GM12874 (cell line): ENCODE measurements around the gene TP53RK.

Source experiments
- TF ChIP-seq, protein P1 (sequence below): IDR thresholded peaks from 2 replicates; pipeline ENCODE4 v1.5.1; 2011; ENCODE audit warnings: low read depth, mild to moderate bottlenecking, control low read depth, low read length, moderate library complexity; ENCODE audit not compliant: insufficient read depth

The TP53RK gene

DNA sequence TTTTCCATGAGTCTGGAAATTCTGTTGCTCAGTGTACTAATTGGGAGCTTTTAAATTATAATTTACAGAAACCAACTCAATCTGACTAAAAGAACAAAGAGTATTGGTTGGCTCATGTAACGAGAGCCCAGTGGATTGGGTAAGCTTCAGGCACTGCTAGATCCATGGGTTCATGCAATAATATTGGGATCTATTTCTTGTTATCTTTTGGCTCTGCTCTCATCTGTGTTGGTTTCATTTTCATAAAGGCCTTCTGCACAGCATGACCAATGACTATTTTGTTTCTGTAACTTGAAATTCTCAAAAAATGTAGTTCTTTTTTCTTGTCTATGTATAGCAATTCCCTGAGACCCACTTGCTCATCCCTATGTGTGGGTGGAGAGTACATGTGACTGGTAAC lies 32.2 kb upstream of the TP53RK start:
- TF ChIP-seq, protein P1, sequence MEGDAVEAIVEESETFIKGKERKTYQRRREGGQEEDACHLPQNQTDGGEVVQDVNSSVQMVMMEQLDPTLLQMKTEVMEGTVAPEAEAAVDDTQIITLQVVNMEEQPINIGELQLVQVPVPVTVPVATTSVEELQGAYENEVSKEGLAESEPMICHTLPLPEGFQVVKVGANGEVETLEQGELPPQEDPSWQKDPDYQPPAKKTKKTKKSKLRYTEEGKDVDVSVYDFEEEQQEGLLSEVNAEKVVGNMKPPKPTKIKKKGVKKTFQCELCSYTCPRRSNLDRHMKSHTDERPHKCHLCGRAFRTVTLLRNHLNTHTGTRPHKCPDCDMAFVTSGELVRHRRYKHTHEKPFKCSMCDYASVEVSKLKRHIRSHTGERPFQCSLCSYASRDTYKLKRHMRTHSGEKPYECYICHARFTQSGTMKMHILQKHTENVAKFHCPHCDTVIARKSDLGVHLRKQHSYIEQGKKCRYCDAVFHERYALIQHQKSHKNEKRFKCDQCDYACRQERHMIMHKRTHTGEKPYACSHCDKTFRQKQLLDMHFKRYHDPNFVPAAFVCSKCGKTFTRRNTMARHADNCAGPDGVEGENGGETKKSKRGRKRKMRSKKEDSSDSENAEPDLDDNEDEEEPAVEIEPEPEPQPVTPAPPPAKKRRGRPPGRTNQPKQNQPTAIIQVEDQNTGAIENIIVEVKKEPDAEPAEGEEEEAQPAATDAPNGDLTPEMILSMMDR = no peak

- TF ChIP-seq, protein P1 = no peak
Observed at GRCh38 chr20:46720776-46721425, 31.7 kb upstream of the TP53RK start.

- TF ChIP-seq, protein P1 = no peak
Observed at GRCh38 chr20:46720019-46720418, 30.8 kb upstream of the TP53RK start.

DNA sequence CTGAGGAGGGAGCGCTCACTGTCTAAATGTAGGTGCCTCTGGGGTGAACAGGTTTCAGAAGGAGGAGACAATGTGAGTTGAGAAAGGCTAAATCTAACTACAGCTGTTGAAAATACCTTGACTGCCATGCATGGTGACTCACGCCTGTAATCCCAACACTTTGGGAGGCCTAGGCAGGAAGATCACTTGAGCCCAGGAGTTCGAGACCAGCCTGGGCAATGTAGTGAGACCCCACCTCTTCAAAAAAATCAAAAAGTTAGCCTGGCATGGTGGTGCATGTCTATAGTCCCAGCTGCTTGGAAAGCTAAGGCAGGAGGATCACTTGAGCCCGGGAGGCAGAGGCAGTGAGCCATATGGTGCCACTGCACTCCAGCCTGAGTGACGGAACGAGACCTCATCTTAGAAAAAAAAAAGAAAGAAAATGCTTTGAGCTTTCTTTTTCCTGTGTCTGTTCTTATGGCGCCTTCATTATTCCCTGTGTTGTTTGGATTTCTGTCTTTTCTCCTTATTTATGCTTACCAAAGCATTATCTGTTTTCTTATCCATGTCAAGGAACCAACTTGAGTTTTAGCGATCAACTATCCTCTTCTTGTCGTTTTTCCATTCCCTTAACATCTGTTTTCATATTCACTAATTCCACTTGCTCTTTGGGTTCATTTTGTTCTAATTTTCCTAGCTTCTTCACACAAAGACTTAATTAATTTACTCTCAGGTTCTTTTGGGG lies 28.7 kb upstream of the TP53RK start:
- TF ChIP-seq, protein P1 = no peak

DNA sequence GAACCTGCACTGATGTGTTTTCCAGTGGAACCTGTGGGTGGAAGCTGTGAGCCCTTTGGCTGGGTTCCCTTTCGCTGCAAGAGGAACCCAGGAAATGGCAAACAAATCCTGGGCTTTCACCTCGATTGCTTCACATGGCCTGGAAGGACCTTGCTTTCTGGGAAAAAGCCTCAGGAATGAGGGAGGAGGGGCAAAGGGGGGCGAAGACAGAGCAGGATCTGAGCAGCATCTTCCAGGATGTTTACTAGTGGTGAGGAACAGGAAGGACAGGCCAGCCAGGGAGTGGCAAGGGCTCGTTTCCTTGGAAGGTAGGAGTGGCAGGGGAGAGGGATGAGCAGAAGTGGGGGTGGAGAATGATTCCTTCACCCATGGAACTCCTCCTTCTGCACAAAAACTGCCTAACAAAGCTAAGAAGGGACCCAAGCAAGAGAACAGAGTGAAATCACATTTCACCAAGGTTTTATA lies 26.1 kb upstream of the TP53RK start:
- TF ChIP-seq, protein P1 = no peak

GRCh38 chr20:46713957-46714834 lies 25.0 kb upstream of the TP53RK start:
- TF ChIP-seq, protein P1 = no peak

- TF ChIP-seq, protein P1 = no peak
Observed at GRCh38 chr20:46712056-46712636, 22.9 kb upstream of the TP53RK start.
